K562 (cell line): ENCODE data around the gene B3GNT9.

Source experiments
- CC2D1A ChIP-seq: fragments of 450-650 bp; IDR thresholded peaks from 2 replicates; pipeline ENCODE4 v1.6.1; 2017; ENCODE audit warnings: mild to moderate bottlenecking
- CTCF ChIP-seq, 3 experiments: IDR thresholded peaks in 2 of 3; conservative IDR thresholded peaks in 1 of 3; 2 replicates each; pipeline ENCODE4 v1.5.1; 2011 to 2012; ENCODE audit warnings: low read length in 3 of 3, mild to moderate bottlenecking in 3 of 3, control low read depth in 2 of 3, improper control_type of control experiment in 1 of 3, inconsistent platforms in 1 of 3, low read depth in 1 of 3, mixed read lengths in 1 of 3, moderate library complexity in 1 of 3; ENCODE audit not compliant: insufficient read depth in 2 of 3
- ELF1 ChIP-seq: fragments of 200-800 bp; sonication (Bioruptor generic); IDR thresholded peaks from 2 replicates; pipeline ENCODE4 v1.6.1; 2016; ENCODE audit warnings: missing genetic modification characterization, missing compliant biosample characterization
- ELF4 ChIP-seq: fragments of 450-650 bp; formaldehyde crosslinking; IDR thresholded peaks from 2 replicates; pipeline ENCODE4 v1.4.0; 2022; ENCODE audit warnings: missing genetic modification characterization
- FOXJ3 ChIP-seq: sonication (generic); formaldehyde crosslinking; IDR thresholded peaks from 2 replicates; pipeline ENCODE4 v1.4.0; 2020; ENCODE audit warnings: mild to moderate bottlenecking, missing genetic modification reagents
- GABPA ChIP-seq: fragments of 200-800 bp; sonication (Bioruptor generic); conservative IDR thresholded peaks from 2 replicates; pipeline ENCODE4 v1.6.1; 2016; ENCODE audit warnings: low read depth, missing genetic modification characterization, missing compliant biosample characterization
- MBD2 ChIP-seq: sonication (generic); IDR thresholded peaks from 2 replicates; pipeline ENCODE4 v1.6.1; 2016; ENCODE audit warnings: low read depth, borderline replicate concordance
- MTF1 ChIP-seq: fragments of 250-450 bp; sonication (Bioruptor Pico); IDR thresholded peaks from 2 replicates; pipeline ENCODE4 v1.9.0; 2021; ENCODE audit warnings: moderate library complexity, mild to moderate bottlenecking, inconsistent platforms, borderline replicate concordance
- RCOR1 ChIP-seq, 2 experiments: IDR thresholded peaks; 2 replicates each; pipeline ENCODE4 v1.6.1; 2012; ENCODE audit warnings: low read depth in 2 of 2, low read length in 2 of 2, borderline replicate concordance in 1 of 2, improper control_type of control experiment in 1 of 2
- SP1 ChIP-seq: sonication (generic); formaldehyde crosslinking; IDR thresholded peaks from 2 replicates; pipeline ENCODE4 v1.8.1; 2022; ENCODE audit warnings: mild to moderate bottlenecking, missing genetic modification reagents
- ZBED1 ChIP-seq: IDR thresholded peaks from 2 replicates; pipeline ENCODE4 v1.6.1; 2014
- TF ChIP-seq, protein P1 (sequence below): IDR thresholded peaks from 2 replicates; pipeline ENCODE4 v1.6.1; 2016; ENCODE audit warnings: missing genetic modification characterization, missing compliant biosample characterization
- TF ChIP-seq, protein P2 (sequence below): sonication (generic); formaldehyde crosslinking; IDR thresholded peaks from 2 replicates; pipeline ENCODE4 v1.9.0; 2022; ENCODE audit warnings: mild to moderate bottlenecking, missing genetic modification reagents

GRCh38 chr16:67174706-67175231 is 24.0 kb upstream of the B3GNT9 start:
- TF ChIP-seq FOXJ3 (CRISPR knock-in tag) (no peak), RCOR1 (IDR thresholded peaks at IDR 0.05; ENCODE audit: borderline replicate concordance in 1 of 2, low read depth in 2 of 2, low read length in 2 of 2) (no peak), CTCF (IDR thresholded peaks at IDR 0.05 in 2 of 3, conservative IDR thresholded peaks at IDR 0.05 in 1 of 3; ENCODE audit: insufficient read depth in 2 of 3, low read depth in 1 of 3, low read length in 3 of 3) (no peak), ELF1 (no peak), ELF4 (no peak), MBD2 (no peak), CC2D1A (no peak), SP1 (CRISPR knock-in tag) (no peak), MTF1 (CRISPR knock-in tag) (no peak), ZBED1 (no peak), GABPA (tag) (no peak)
- TF ChIP-seq, protein P1, sequence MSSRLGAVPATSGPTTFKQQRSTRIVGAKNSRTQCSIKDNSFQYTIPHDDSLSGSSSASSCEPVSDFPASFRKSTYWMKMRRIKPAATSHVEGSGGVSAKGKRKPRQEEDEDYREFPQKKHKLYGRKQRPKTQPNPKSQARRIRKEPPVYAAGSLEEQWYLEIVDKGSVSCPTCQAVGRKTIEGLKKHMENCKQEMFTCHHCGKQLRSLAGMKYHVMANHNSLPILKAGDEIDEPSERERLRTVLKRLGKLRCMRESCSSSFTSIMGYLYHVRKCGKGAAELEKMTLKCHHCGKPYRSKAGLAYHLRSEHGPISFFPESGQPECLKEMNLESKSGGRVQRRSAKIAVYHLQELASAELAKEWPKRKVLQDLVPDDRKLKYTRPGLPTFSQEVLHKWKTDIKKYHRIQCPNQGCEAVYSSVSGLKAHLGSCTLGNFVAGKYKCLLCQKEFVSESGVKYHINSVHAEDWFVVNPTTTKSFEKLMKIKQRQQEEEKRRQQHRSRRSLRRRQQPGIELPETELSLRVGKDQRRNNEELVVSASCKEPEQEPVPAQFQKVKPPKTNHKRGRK (tag), result no peak
- TF ChIP-seq, protein P2, sequence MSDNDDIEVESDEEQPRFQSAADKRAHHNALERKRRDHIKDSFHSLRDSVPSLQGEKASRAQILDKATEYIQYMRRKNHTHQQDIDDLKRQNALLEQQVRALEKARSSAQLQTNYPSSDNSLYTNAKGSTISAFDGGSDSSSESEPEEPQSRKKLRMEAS (CRISPR knock-in tag), result no peak
